OCI-LY7 (cell line): ENCODE results near the gene CEACAM18.
"Not testable (repeated sequence)": the region's sequence is repeated elsewhere in the genome, so short reads cannot be mapped to it uniquely, and the experiment has no call there.

ENCODE experiments used
- EZH2phosphoT487 ChIP-seq: fragments of 200-600 bp; sonication (generic); IDR thresholded peaks from 2 replicates; pipeline ENCODE4 v1.6.1; 2018; ENCODE audit warnings: low read depth, borderline replicate concordance, mild to moderate bottlenecking, mixed run types, antibody characterized with exemption, low read length, moderate library complexity, mixed read lengths
- TF ChIP-seq, protein P1 (sequence below): fragments of 200-600 bp; sonication (generic); conservative IDR thresholded peaks from 2 replicates; pipeline ENCODE4 v1.5.1; 2014; ENCODE audit warnings: mild to moderate bottlenecking, antibody characterized with exemption, low read length, moderate library complexity, mixed read lengths

DNA sequence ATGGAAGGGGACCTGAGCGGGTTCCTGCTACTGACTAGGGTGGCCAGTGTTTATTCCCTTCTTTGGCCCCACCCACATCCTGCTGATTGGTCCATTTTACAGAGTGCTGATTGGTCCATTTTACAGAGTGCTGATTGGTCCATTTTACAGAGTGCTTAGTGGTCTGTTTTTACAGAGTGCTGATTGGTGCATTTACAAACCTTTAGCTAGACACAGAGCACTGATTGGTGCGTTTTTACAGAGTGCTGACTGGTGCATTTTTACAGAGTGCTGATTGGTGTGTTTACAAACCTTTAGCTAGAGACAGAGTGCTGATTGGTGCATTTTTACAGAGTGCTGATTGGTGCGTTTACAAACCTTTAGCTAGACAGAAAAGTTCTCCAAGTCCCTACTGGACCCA lies 30.8 kb upstream of the CEACAM18 start:
- TF ChIP-seq EZH2phosphoT487 = not testable (repeated sequence)
- TF ChIP-seq, protein P1, sequence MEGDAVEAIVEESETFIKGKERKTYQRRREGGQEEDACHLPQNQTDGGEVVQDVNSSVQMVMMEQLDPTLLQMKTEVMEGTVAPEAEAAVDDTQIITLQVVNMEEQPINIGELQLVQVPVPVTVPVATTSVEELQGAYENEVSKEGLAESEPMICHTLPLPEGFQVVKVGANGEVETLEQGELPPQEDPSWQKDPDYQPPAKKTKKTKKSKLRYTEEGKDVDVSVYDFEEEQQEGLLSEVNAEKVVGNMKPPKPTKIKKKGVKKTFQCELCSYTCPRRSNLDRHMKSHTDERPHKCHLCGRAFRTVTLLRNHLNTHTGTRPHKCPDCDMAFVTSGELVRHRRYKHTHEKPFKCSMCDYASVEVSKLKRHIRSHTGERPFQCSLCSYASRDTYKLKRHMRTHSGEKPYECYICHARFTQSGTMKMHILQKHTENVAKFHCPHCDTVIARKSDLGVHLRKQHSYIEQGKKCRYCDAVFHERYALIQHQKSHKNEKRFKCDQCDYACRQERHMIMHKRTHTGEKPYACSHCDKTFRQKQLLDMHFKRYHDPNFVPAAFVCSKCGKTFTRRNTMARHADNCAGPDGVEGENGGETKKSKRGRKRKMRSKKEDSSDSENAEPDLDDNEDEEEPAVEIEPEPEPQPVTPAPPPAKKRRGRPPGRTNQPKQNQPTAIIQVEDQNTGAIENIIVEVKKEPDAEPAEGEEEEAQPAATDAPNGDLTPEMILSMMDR = not testable (repeated sequence)
